Activated T-cell treated with anti-CD3 and anti-CD28 coated beads, Interleukin-2, amount 50 U/mL, for 72 hours (primary cell): Measurements from ENCODE around the gene STK26. TPM values are rescaled to one million over a fixed set of nuclear protein-coding genes. Genes with fewer than 3 reads are reported as not detected.
"Not testable (repeated sequence)": the region's sequence is repeated elsewhere in the genome, so short reads cannot be mapped to it uniquely, and the experiment has no call there.

ENCODE experiments used
- ATAC-seq, 2 donors: fragments of 150-1000 bp; cut with Tn5 transposase; replicated peaks in 1 of 2; 2 replicates each; pipeline ENCODE4 v1.10.0; 2021; ENCODE audit warnings: moderate library complexity in 2 of 2, mild to moderate bottlenecking in 1 of 2
- DNase-seq, 2 donors: peaks; one replicate each; pipeline ENCODE4 v3.0.0; 2021 to 2022; ENCODE audit warnings: mixed read lengths in 1 of 2
- H3K27ac Mint-ChIP-seq: one replicate; pipeline ENCODE4 v1.8.0; 2022; ENCODE audit warnings: mild to moderate bottlenecking, moderate library complexity, mixed read lengths
- H3K27me3 Mint-ChIP-seq: one replicate; pipeline ENCODE4 v1.8.0; 2022; ENCODE audit warnings: low read depth, mixed read lengths
- H3K36me3 Mint-ChIP-seq, 2 donors: one replicate each; pipeline ENCODE4 v1.8.0; 2022; ENCODE audit warnings: mixed read lengths in 2 of 2, mild to moderate bottlenecking in 1 of 2; ENCODE audit not compliant: insufficient read depth in 2 of 2
- H3K4me1 Mint-ChIP-seq: one replicate; pipeline ENCODE4 v1.8.0; 2022; ENCODE audit warnings: low read depth, mixed read lengths
- H3K4me3 Mint-ChIP-seq, 2 donors: one replicate each; pipeline ENCODE4 v1.8.0; 2022; ENCODE audit warnings: mild to moderate bottlenecking in 2 of 2, mixed read lengths in 2 of 2, moderate library complexity in 2 of 2
- H3K9me3 Mint-ChIP-seq, 2 donors: one replicate each; pipeline ENCODE4 v1.8.0; 2022; ENCODE audit warnings: mixed read lengths in 2 of 2
- total RNA-seq, 2 donors: library from RNA; stranded (reverse); gene quantifications; one replicate each; pipeline ENCODE4 v1.2.3, GENCODE V29; 2022

The STK26 gene
- 10 to 100 TPM; 57.9 to 73.4 TPM for total RNA-seq

GRCh38 chrX:132022967-132023895, at the start of gene STK26:
Gene STK26, plus strand, starts transcription at chrX:132023302. Its CDS starts 316 bp downstream, at chrX:132023618.
- no peaks in the 10 kb centered on the region for H3K9me3 Mint-ChIP-seq
- peak within 1 kb of the TSS; percentile 92 for H3K27ac Mint-ChIP-seq

GRCh38 chrX:131975851-131976250, 47.3 kb upstream of the STK26 start:
- Mint-ChIP-seq H3K27me3 (peaks cover 1% of the 10 kb centered on the region), H3K9me3 (no peaks in the 10 kb centered on the region)
- ATAC-seq: no peak

More at GRCh38 chrX:132022967-132023895, at the start of gene STK26:
- Mint-ChIP-seq H3K4me1 (peaks cover 26% of the 10 kb centered on the region), H3K4me3 (peak within 1 kb of the TSS; percentile 91 to 92), H3K27me3 (peaks cover 11% of the 10 kb centered on the region), H3K36me3 (no peaks in the 10 kb centered on the region)
- ATAC-seq: peak; percentile 82 to 88
- DNase-seq: peak; percentile 82 to 84

DNA sequence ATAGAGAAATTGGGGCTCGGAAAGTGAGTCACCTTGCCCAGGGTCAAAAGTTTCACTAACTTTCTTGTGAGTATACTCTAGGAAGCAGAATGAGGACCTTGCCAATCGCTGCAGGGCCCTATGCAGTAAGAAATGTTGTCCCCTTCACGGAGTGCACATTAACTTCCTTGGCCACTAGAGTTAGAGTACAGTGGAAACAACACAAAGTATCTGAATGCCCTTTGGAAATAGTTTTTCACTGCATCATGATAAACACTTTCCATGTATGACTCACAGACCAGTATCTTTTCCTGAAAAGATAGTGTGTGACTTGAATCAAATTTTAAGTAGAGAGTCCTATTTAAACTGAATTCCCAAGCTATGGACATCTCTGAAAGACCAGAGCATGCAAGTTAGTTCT, 45.5 kb upstream of the STK26 start:
- ATAC-seq: peak in 1 of 2 donors; percentile 44
- Mint-ChIP-seq H3K4me3 (no peak overlapping the region), H3K27ac (no peak overlapping the region), H3K4me1 (peaks cover 24% of the 10 kb centered on the region), H3K36me3 (no peaks in the 10 kb centered on the region), H3K27me3 (peaks cover 18% of the 10 kb centered on the region), H3K9me3 (no peaks in the 10 kb centered on the region)
- DNase-seq: no peak

More at GRCh38 chrX:131975851-131976250, 47.3 kb upstream of the STK26 start:
- Mint-ChIP-seq H3K27ac (no peak overlapping the region), H3K36me3 (no peaks in the 10 kb centered on the region), H3K4me1 (peaks cover 15% of the 10 kb centered on the region), H3K4me3 (no peak overlapping the region)
- no peak for DNase-seq

DNA sequence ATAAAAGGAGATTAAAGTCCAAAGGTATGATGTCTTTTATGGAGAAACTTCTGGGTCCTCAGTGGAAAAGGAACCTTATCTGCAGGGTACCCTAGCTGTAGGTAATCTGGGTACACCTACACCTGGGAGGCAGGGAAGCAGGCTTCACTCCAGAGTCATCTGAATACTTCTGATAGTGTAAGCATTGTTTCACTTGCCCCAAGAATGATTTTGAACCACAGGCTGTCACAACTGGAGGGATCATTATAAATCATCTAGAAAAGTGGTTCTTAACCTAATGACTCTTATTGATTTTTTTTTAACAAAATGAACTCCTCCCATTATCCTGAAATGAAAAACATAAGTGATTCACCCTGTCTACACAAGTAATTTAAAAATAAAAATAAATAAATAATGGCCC, 44.0 kb upstream of the STK26 start:
- Mint-ChIP-seq H3K4me1 (peaks cover 33% of the 10 kb centered on the region), H3K36me3 (no peaks in the 10 kb centered on the region), H3K27me3 (peaks cover 26% of the 10 kb centered on the region), H3K4me3 (no peak overlapping the region), H3K27ac (no peak overlapping the region), H3K9me3 (no peaks in the 10 kb centered on the region)
- ATAC-seq (peak; percentile 51 to 98), DNase-seq (no peak)

DNA sequence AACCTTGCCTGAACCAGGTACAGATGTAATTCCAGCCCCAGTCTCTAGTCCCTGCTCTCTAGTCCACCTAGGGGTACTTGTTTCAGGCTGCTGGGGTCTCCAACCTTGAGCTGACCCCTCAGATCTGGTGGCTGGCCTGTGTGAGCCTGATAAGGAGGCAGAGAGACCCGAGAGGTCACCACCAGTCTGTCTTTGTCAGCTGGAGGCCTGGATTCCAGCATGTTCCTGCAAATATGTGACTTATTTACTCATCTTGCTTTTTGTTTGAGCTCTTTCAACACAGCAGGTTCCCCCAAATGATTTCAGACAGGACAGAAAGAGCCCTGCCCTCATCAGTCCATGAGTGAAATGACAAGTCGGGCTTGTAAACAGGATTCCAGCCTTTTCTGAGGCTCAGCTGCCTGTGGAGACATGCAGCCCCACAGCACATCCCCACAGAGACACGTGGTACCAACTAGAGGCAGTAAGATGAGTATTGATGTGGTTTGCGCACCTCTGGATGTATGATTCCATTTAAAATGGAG, 37.5 kb upstream of the STK26 start:
- Mint-ChIP-seq H3K36me3 (peaks cover 0 to under 1% of the 10 kb centered on the region in 2 donors), H3K27ac (peak overlapping the region; percentile 72), H3K27me3 (peaks cover 38% of the 10 kb centered on the region), H3K9me3 (no peaks in the 10 kb centered on the region), H3K4me3 (peak overlapping the region; percentile 22 to 35), H3K4me1 (peaks cover 54% of the 10 kb centered on the region)
- peak; percentile 39 to 54 for ATAC-seq
- DNase-seq: no peak

DNA sequence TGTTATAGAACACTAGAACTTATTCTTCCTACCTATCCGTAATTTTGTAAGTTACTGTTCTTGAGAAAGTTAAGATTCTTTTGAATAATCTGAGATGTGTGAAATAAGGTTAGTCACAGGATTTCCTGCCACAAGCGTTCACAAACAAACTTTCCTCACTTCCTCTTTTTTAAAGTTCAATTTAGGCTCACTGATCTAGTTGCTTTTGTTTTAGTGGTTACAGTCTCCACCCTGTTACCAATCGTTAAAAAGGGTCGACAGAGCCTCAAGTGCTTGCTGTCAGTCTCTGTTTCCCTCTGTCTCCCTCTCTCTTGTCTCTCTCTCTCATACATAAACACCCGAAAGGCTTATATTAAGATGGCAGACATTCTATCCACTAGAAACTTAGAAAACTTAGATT, 35.9 kb upstream of the STK26 start:
- ATAC-seq (peak; percentile 86 to 89), DNase-seq (no peak)
- Mint-ChIP-seq H3K27ac (peak overlapping the region; percentile 97), H3K36me3 (peaks cover 0 to 2% of the 10 kb centered on the region in 2 donors), H3K9me3 (peaks cover 0 to 4% of the 10 kb centered on the region in 2 donors), H3K27me3 (peaks cover 33% of the 10 kb centered on the region), H3K4me3 (peak overlapping the region; percentile 60 to 81), H3K4me1 (peaks cover 49% of the 10 kb centered on the region)

DNA sequence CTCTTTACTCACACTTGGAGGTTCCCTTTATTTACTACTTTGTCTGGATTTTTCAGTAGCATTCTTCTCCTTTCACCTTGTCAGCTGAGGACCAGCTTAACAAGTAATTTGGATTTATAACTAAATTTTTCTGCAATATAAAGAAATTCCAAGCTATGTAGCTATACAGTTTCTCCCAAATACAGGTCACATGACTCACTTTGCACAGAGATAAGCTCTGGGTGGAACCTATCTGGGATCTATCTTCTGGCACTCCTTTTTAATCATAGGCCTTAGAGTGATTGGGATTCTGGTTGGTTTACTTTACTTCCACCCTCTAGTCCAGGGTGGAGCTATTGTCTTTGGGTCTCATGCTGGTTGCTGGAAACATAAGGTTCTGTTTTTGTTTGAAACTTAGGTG, 34.9 kb upstream of the STK26 start:
- Mint-ChIP-seq H3K27ac (no peak overlapping the region), H3K9me3 (peaks cover 0 to 4% of the 10 kb centered on the region in 2 donors), H3K4me3 (peak overlapping the region in 1 of 2 donors; percentile 19), H3K4me1 (peaks cover 40% of the 10 kb centered on the region), H3K27me3 (peaks cover 29% of the 10 kb centered on the region), H3K36me3 (peaks cover 0 to 2% of the 10 kb centered on the region in 2 donors)
- no peak for ATAC-seq
- no peak for DNase-seq

DNA sequence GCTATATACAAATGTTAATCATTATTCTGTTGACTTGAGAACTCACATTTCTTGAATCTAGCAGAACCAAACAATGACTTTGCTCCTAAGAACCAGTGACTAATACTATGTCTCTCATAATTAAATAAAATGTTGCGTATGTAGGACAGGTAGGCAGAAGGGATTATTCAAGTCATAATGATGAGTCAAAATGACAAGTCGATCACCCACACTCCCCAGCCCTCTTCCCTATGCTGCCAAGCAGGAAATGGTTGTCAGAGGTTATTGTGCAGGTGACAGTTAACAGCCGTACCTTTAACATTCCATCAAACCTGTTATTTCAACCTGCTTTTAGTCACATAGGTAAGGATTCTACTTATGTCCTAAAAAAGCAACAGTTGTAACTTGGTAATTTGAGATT, 22.0 kb upstream of the STK26 start:
- H3K9me3 Mint-ChIP-seq: no peaks in the 10 kb centered on the region
- no peak overlapping the region for H3K27ac Mint-ChIP-seq
- ATAC-seq: peak; percentile 89 to 96
- no peaks in the 10 kb centered on the region for H3K36me3 Mint-ChIP-seq
- H3K4me3 Mint-ChIP-seq: peak overlapping the region in 1 of 2 donors; percentile 55
- DNase-seq: peak in 1 of 2 donors; percentile 41
- peaks cover 31% of the 10 kb centered on the region for H3K4me1 Mint-ChIP-seq
- peaks cover 19% of the 10 kb centered on the region for H3K27me3 Mint-ChIP-seq

DNA sequence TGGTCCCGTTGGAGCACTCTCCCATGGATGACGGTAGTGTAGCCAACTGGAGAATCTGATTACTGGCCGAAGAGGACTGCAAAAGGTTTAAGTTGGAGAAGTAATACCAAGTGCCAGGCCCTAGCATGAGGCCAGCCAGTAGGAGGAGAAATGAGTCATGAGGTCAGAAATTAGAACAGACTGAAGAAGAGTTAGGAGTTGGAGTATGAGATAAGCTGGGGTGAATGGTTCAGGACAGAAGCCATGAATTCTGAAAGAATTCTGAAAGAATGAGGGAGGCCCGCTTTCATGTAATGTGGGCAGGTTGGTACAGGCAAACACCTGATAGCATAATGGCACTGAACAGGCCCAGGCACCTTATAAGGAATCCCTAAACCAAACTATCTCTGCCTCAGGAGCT, 18.4 kb upstream of the STK26 start:
- ATAC-seq: peak; percentile 63 to 66
- H3K36me3 Mint-ChIP-seq: no peaks in the 10 kb centered on the region
- peaks cover 38% of the 10 kb centered on the region for H3K4me1 Mint-ChIP-seq
- no peak overlapping the region for H3K4me3 Mint-ChIP-seq
- H3K9me3 Mint-ChIP-seq: no peaks in the 10 kb centered on the region
- no peak for DNase-seq
- H3K27me3 Mint-ChIP-seq: peaks cover 42% of the 10 kb centered on the region
- no peak overlapping the region for H3K27ac Mint-ChIP-seq

DNA sequence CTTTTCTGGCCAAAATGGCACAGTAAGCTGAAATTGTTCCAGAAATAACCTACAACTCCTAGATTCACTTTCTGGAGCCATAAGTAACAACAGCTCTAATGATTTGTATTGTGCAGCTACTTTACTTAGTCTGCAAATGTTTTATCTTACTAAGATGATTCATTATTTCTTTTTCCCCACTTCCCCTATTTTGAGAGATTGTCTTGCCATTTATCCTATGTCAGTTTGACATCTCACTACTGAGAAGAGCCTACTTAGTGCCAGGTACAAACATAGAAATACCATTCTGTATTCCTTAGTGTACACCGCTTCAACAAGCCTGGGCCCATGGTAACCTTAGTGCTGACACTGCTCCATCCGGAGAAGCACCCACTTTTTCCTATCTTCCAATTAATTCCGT, 13.8 kb upstream of the STK26 start:
- Mint-ChIP-seq H3K27ac (no peak overlapping the region), H3K4me1 (peaks cover 13% of the 10 kb centered on the region), H3K9me3 (no peaks in the 10 kb centered on the region), H3K27me3 (peaks cover 34% of the 10 kb centered on the region), H3K36me3 (no peaks in the 10 kb centered on the region), H3K4me3 (no peak overlapping the region)
- DNase-seq (no peak), ATAC-seq (no peak)

DNA sequence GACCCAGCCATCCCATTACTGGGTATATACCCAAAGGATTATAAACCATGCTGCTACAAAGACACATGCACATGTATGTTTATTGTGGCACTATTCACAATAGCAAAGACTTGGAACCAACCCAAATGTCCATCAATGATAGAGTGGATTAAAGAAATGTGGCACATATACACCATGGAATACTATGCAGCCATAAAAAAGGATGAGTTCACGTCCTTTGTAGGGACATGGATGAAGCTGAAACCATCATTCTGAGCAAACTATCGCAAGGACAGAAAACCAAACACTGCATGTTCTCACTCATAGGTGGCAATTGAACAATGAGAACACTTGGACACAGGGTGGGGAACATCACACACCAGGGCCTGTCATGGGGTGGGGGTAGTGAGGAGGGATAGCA, 12.9 kb upstream of the STK26 start:
- not testable (repeated sequence) for H3K4me3 Mint-ChIP-seq, H3K36me3 Mint-ChIP-seq, H3K4me1 Mint-ChIP-seq, H3K27ac Mint-ChIP-seq, ATAC-seq, H3K9me3 Mint-ChIP-seq, DNase-seq
- peaks cover 33% of the 10 kb centered on the region for H3K27me3 Mint-ChIP-seq

DNA sequence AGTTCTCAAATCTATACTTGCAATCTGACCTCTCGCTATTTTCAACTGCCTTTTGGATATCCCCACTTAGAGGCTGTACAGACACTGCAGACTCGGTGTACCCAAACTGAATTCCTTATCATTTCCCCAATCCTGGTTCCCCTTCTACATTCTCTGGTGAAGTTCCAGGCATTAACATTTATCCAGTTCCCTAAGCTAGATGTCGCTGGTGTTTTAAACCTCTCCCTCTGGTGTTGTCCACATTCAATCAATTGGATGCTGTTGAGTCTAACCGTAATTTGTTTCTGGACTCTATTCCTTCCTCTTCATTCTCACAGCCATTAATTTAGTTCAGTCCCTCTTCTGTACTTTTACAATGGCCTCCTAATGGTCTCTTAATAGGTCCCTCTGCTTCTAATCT, 7.2 kb upstream of the STK26 start:
- H3K36me3 Mint-ChIP-seq: no peaks in the 10 kb centered on the region
- no peaks in the 10 kb centered on the region for H3K9me3 Mint-ChIP-seq
- DNase-seq (no peak), ATAC-seq (no peak)
- no peak overlapping the region for H3K27ac Mint-ChIP-seq
- H3K4me3 Mint-ChIP-seq: no peak overlapping the region
- peaks cover 16% of the 10 kb centered on the region for H3K27me3 Mint-ChIP-seq
- H3K4me1 Mint-ChIP-seq: peaks cover 19% of the 10 kb centered on the region

GRCh38 chrX:132016628-132017430, 6.3 kb upstream of the STK26 start:
- peaks cover 24% of the 10 kb centered on the region for H3K4me1 Mint-ChIP-seq
- ATAC-seq: no peak
- peaks cover 16% of the 10 kb centered on the region for H3K27me3 Mint-ChIP-seq
- H3K4me3 Mint-ChIP-seq: peak overlapping the region in 1 of 2 donors; percentile 55
- H3K9me3 Mint-ChIP-seq: no peaks in the 10 kb centered on the region
- peak overlapping the region; percentile 85 for H3K27ac Mint-ChIP-seq
- no peak for DNase-seq
- no peaks in the 10 kb centered on the region for H3K36me3 Mint-ChIP-seq
